ENCODE results near the gene PRRX1.

PRRX1 gene

GRCh38 chr1:170664828-170665612 lies 1.1 kb downstream of the PRRX1 start:
- DNase-seq, result no peak

GRCh38 chr1:170665629-170666028 lies 1.7 kb downstream of the PRRX1 start:
- no peak for DNase-seq

GRCh38 chr1:170666541-170667254 lies 2.8 kb downstream of the PRRX1 start:
- no peak for DNase-seq

DNA sequence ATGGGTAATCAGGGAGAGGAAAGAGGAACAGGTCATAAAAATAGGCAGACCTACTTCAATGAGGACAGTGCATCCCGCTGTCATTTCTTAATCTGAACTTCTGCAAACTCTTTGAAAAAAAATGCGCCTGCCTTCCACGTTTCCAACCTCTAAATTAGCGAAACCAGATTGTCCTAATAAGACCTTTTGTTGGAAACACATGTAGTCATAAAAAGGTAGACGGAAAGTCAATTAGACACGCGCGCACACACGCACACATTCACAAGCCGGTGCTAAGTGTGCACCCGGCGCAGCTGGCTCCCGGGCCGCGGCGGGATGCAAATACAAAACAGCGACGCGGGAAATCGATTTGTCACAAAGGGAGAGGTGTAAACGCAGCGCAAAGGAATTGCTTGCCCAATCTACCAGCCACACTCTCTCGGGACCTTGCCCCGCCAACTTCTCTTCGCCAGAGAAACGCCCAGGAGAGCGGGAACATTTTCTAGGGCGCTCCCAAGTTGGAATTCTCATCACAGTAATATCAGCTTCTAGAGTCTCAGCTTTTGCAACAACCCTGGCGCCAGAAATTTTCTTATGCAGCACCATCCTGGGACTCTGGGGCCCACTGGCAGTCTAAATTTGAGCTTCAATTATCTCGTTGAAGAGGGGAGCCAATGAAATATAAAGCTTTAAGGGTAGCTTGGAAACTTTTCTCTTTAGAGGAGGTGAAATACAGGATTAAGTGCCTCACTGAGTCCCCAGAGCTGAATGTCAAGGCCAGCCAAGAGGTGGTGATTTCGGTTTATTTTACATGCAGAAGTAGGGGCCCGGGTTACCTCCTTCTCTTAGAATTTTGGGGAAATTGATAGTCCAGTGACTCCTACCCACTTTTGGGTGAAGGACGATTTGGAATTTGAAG lies 4.5 kb downstream of the PRRX1 start:
- no peak for DNase-seq

GRCh38 chr1:170669107-170669445 lies 5.1 kb downstream of the PRRX1 start:
- DNase-seq, result no peak

GRCh38 chr1:170669586-170670530 lies 5.9 kb downstream of the PRRX1 start:
- DNase-seq, result no peak

DNA sequence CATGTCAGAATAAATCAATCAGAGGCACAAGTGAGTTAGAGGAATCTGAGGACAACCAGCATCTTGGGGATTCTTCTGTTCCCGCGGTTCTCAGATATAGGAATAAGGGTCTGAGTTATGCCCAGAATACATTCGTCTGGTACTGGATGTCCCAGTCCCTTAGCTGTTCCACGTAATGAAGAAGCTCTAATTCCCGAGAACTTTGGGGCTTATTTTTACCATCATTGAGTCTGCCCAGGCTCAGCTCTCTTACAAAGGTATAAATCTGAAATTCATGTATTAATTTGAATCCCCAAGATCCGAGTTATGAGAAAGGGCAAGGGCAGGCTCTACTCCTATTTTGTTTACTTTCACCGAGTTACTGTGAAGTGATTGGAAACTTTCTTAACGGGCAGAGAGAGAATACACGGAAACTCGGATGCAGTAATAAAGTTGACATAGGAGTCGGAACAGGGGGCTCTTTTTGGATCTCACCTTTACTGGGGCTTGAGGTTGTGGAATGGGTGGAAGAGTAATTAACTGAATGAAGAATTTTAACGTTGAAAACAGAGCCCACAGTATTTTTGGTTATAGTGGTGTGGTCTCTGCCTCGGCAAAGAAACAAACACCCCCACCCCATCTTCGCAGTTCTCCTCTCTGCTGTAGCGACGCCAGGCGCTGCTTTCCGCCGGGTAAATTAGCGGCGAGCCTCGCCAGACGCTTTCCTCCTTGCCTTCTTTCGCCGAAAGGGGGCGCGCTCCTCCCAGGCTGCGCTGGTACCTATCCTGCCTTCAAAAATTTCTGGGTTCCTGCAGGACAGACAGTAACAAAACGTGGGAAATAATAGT lies 7.1 kb downstream of the PRRX1 start:
- no peak for DNase-seq

- no peak for DNase-seq
Measured at GRCh38 chr1:170671629-170671963, 7.7 kb downstream of the PRRX1 start.

GRCh38 chr1:170672316-170672715 lies 8.4 kb downstream of the PRRX1 start:
- no peak for DNase-seq

- DNase-seq, result no peak
Measured at GRCh38 chr1:170674239-170674638, 10.3 kb downstream of the PRRX1 start.

- no peak for DNase-seq
Measured at GRCh38 chr1:170674986-170675385, 11.1 kb downstream of the PRRX1 start.

- no peak for DNase-seq
Measured at GRCh38 chr1:170675865-170676264, 11.9 kb downstream of the PRRX1 start.

DNA sequence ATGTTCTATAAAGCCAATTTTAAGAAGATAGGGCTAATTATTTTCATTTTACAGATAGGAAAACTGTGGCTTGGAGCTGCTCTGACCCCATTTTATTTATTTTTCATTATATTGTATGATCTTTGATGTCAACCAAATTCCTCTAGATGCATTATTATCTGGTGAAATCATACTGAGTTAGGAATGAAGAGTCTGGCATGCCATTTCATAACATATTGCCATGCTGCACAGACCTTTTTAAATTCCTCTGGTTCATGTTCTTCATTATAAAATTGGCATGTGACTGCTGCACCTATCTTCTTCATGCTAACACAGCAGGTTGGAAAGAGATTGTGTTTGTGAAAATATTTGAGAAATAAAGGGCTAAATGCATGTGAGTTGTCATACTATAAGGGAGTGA lies 12.7 kb downstream of the PRRX1 start:
- DNase-seq, result no peak

GRCh38 chr1:170678027-170678600 lies 14.2 kb downstream of the PRRX1 start:
- DNase-seq, result no peak

- no peak for DNase-seq
Measured at GRCh38 chr1:170680428-170680827, 16.5 kb downstream of the PRRX1 start.

DNA sequence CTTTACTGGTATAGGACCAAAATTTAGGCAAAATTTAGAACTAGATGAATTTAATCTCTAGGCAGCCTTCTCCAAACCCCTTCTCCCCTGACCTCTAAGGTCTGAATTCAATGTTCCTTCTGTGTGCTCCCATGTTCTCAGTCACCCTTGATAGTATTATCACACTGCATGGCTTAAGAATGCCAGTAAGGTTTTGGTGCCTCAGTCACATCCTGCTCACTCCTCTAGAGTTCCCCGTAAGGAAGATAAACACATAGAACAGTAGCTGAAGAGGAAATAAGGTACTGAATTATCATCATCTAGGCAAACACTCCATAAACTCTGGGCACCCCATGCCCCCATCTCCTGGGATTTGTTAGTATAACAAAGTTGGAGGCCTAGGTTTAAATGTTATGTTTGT lies 18.2 kb downstream of the PRRX1 start:
- no peak for DNase-seq

DNA sequence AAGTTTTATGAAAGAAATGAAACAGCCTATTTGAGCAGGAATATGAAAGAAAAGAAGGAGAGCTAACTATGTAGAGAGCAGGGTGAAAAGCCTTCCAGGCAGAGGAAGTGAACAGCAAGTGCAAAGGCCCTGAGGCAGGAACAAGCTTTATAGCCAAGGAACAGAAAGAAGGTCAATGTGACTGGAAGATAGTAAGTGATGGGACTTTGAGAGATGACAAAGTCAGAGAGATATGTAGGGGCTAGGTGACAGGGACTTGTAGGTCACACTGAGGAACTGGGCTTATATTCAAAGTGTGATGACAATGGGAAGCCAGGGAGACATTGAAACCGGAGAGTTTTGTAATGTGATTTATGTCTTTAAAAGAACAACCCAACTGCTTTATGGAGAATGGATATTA lies 18.9 kb downstream of the PRRX1 start:
- no peak for DNase-seq

GRCh38 chr1:170685166-170685565 lies 21.2 kb downstream of the PRRX1 start:
- DNase-seq, result no peak

DNA sequence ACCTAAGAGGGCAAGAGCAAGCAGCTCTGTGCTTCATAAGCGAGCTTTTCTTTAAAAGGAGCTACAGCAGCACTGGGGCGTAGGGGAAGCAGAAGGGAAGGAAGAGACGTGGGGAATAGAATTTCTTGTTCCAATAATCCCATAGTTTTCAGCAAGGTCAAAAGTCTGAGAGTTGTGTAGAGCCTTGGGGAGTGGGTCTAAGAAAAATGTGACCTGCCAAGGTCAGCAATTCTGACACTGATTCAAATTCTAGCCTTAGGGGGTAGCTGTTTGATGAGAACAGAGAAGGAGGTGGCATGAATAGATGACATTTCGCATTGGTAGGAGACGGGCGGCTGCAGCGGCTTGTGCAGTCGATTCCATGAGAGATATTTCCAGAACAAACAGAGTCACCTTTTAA lies 22.4 kb downstream of the PRRX1 start:
- DNase-seq, result no peak

DNA sequence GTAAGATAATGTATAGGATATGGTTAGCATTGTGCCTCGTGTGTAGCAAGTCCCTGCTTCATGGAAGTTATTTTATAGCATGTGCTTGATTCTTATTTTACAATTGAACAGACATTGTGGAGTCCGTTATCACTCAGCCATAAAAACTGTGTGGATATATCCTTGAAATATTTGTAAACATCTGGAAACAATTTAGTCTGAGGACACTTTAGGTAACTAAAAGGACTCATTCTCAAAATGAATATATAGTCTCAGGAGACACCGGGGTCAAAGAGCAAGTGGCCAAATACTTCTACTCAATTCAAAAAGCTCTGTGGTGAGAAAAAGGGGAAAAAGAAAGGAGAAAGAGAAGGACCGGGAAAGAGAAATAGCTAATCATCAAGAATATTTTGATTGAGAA lies 23.7 kb downstream of the PRRX1 start:
- no peak for DNase-seq

- DNase-seq, result no peak
Measured at GRCh38 chr1:170691258-170691657, 27.3 kb downstream of the PRRX1 start.
